SHP77 treated with DMSO at 0.1 percent for 48 hours (cell line): ENCODE results near the gene IL20RB.
"Not testable (repeated sequence)": the region's sequence is repeated elsewhere in the genome, so short reads cannot be mapped to it uniquely, and the experiment has no call there.

ENCODE experiments used
- DNase-seq: peaks from one replicate; lab custom pipeline; 2025; lab: John Stamatoyannopoulos, UW

IL20RB gene

GRCh38 chr3:136946978-136947377 is 10.8 kb upstream of the IL20RB start:
- DNase-seq = no peak

- DNase-seq = no peak
Observed at GRCh38 chr3:136947477-136947876, 10.3 kb upstream of the IL20RB start.

GRCh38 chr3:136949146-136949545 is 8.6 kb upstream of the IL20RB start:
- DNase-seq = no peak

GRCh38 chr3:136949708-136950107 is 8.1 kb upstream of the IL20RB start:
- DNase-seq = no peak

- DNase-seq = no peak
Observed at GRCh38 chr3:136950623-136951022, 7.2 kb upstream of the IL20RB start.

- no peak for DNase-seq
Observed at GRCh38 chr3:136952292-136952691, 5.5 kb upstream of the IL20RB start.

- DNase-seq = no peak
Observed at GRCh38 chr3:136954251-136954650, 3.5 kb upstream of the IL20RB start.

- no peak for DNase-seq
Observed at GRCh38 chr3:136954980-136955780, 2.6 kb upstream of the IL20RB start.

- no peak for DNase-seq
Observed at GRCh38 chr3:136955813-136956212, 2.0 kb upstream of the IL20RB start.

GRCh38 chr3:136956971-136957370 is 812 bp upstream of the IL20RB start:
- no peak for DNase-seq

- no peak for DNase-seq
Observed at GRCh38 chr3:136958939-136959338, 1.2 kb downstream of the IL20RB start.

- no peak for DNase-seq
Observed at GRCh38 chr3:136959599-136959998, 1.8 kb downstream of the IL20RB start.

- DNase-seq = no peak
Observed at GRCh38 chr3:136960838-136961836, 3.4 kb downstream of the IL20RB start.

GRCh38 chr3:136962927-136963326 is 5.1 kb downstream of the IL20RB start:
- no peak for DNase-seq

GRCh38 chr3:136969539-136969938 is 11.8 kb downstream of the IL20RB start:
- DNase-seq = not testable (repeated sequence)

- DNase-seq = no peak
Observed at GRCh38 chr3:136973352-136973751, 15.6 kb downstream of the IL20RB start.

GRCh38 chr3:136974670-136975069 is 16.9 kb downstream of the IL20RB start:
- DNase-seq = no peak

GRCh38 chr3:136979204-136979603 is 21.4 kb downstream of the IL20RB start:
- no peak for DNase-seq

GRCh38 chr3:136979684-136980083 is 21.9 kb downstream of the IL20RB start:
- no peak for DNase-seq

GRCh38 chr3:136982033-136982432 is 24.2 kb downstream of the IL20RB start:
- DNase-seq = no peak

- no peak for DNase-seq
Observed at GRCh38 chr3:136982520-136983138, 24.8 kb downstream of the IL20RB start.

- no peak for DNase-seq
Observed at GRCh38 chr3:136984837-136985236, 27.1 kb downstream of the IL20RB start.
